ENCODE results near the gene PCDH9.

DNA sequence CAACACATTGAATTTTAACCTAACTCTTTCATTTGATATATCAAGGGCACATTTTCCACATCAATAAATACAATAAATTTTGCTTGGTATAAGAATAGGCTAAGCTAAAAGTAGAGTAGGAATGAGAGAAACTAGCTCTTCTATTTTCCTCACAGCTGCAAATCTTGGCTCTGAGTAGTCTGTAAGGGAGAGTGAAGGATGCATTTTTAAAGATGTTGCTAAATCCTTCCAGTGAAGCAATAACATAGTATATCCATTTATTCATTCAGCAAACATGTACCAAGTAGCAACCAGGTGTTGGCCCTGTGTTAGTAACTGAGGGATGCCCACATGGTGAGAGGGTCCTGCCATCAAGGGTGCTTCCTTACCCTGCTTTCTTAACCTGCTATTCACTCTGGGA lies 799.9 kb downstream of the PCDH9 start:
- TF ChIP-seq, protein P1, sequence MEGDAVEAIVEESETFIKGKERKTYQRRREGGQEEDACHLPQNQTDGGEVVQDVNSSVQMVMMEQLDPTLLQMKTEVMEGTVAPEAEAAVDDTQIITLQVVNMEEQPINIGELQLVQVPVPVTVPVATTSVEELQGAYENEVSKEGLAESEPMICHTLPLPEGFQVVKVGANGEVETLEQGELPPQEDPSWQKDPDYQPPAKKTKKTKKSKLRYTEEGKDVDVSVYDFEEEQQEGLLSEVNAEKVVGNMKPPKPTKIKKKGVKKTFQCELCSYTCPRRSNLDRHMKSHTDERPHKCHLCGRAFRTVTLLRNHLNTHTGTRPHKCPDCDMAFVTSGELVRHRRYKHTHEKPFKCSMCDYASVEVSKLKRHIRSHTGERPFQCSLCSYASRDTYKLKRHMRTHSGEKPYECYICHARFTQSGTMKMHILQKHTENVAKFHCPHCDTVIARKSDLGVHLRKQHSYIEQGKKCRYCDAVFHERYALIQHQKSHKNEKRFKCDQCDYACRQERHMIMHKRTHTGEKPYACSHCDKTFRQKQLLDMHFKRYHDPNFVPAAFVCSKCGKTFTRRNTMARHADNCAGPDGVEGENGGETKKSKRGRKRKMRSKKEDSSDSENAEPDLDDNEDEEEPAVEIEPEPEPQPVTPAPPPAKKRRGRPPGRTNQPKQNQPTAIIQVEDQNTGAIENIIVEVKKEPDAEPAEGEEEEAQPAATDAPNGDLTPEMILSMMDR (IDR thresholded peaks at IDR 0.05; ENCODE audit: low read length) = no peak
- no peak for TF ChIP-seq EZH2 (IDR thresholded peaks at IDR 0.05; ENCODE audit: borderline replicate concordance, low read length)

Measured in OCI-LY1 (cell line).